ENCODE measurements around the gene SPAG6. TPM values are rescaled to one million over a fixed set of nuclear protein-coding genes. Genes with fewer than 3 reads are reported as not detected.
A peak's percentile ranks its signal among the peaks of the same experiment; 100 is the strongest.

SPAG6 gene
- total and polyA plus RNA-seq, 2 of the 4 experiments (the other 2 are of a cell fraction) = not detected

DNA sequence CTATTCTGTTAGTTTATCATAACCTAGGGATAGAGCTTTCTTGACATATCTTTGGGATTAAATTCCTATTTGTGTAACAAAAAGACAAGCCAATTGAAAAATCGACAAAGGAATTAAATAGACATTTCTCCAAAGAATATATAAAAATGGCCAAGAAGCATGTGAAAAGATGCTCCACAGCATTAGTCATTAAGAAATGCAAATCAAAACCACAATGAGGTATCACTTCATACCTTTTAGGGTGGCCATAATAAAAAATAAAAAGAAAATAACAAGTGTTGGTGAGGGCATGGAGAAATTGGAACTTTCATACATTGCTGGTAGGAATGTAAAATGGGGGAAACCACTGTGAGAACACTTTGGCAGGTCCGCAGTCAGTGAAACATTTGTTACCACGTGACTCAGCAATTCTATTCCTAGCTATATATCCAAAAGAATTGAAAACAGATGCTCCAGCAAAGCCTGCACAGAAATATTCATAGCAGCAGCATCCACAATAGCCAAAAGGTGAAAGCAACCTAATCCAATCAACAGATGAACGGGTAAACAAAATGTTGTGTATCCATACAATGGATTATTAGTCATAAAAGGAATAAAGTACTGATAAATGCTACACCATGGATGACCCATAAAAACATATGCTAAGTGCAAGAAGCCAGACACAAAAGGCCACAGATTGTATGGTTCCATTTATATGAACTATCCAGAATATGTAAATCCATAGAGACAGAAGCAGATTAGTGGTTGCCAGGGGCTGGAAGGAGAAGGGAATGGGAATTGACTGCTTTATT lies 20.5 kb downstream of the SPAG6 start:
- H3K4me3 ChIP-seq (ENCODE audit: insufficient read depth, low read depth, low read length) = no peak overlapping the region

More for the DNA sequence above, 20.5 kb downstream of the SPAG6 start:
- no peak overlapping the region for H3K14ac ChIP-seq (replicated peaks; ENCODE audit: low read depth, low read length)
- no peak overlapping the region for H3K23ac ChIP-seq (ENCODE audit: low read depth, low read length)
- H3K18ac ChIP-seq (ENCODE audit: low read depth, low read length) = no peak overlapping the region
- no peak overlapping the region for H3K27ac ChIP-seq (ENCODE audit: insufficient read depth, low read length)
- no peak overlapping the region for H2BK120ac ChIP-seq (ENCODE audit: low read depth, low read length)
- POLR2A ChIA-PET (ENCODE audit: unreplicated experiment) = no interaction called here
- no peak overlapping the region for H3K4me2 ChIP-seq (ENCODE audit: low read depth, low read length)
- TF ChIP-seq CHD1 (IDR thresholded peaks at IDR 0.05; ENCODE audit: low read depth, low read length) = no peak
- no peak for TF ChIP-seq RCOR1 (IDR thresholded peaks at IDR 0.05; ENCODE audit: insufficient replicate concordance, low read length)
- TF ChIP-seq SMC3 (IDR thresholded peaks at IDR 0.05; ENCODE audit: low read depth, low read length) = no peak
- TF ChIP-seq NFE2L2 (IDR thresholded peaks at IDR 0.05; ENCODE audit: low read depth, low read length) = peak; percentile 76
- no peak for TF ChIP-seq MAFK (IDR thresholded peaks at IDR 0.05; ENCODE audit: low read depth, low read length)
- TF ChIP-seq FOS (IDR thresholded peaks at IDR 0.05; ENCODE audit: low read depth, low read length) = no peak
- TF ChIP-seq BHLHE40 (IDR thresholded peaks at IDR 0.05; ENCODE audit: low read depth, low read length) = no peak
- TF ChIP-seq MAZ (IDR thresholded peaks at IDR 0.05; ENCODE audit: borderline replicate concordance, low read depth, low read length) = no peak
- TF ChIP-seq, protein P1, sequence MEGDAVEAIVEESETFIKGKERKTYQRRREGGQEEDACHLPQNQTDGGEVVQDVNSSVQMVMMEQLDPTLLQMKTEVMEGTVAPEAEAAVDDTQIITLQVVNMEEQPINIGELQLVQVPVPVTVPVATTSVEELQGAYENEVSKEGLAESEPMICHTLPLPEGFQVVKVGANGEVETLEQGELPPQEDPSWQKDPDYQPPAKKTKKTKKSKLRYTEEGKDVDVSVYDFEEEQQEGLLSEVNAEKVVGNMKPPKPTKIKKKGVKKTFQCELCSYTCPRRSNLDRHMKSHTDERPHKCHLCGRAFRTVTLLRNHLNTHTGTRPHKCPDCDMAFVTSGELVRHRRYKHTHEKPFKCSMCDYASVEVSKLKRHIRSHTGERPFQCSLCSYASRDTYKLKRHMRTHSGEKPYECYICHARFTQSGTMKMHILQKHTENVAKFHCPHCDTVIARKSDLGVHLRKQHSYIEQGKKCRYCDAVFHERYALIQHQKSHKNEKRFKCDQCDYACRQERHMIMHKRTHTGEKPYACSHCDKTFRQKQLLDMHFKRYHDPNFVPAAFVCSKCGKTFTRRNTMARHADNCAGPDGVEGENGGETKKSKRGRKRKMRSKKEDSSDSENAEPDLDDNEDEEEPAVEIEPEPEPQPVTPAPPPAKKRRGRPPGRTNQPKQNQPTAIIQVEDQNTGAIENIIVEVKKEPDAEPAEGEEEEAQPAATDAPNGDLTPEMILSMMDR (conservative IDR thresholded peaks at IDR 0.05; ENCODE audit: low read depth, low read length) = no peak
- TF ChIP-seq RFX5 (IDR thresholded peaks at IDR 0.05; ENCODE audit: low read depth, low read length) = no peak
- TF ChIP-seq USF2 (IDR thresholded peaks at IDR 0.05; ENCODE audit: low read depth, low read length) = peak; percentile 35; the same call in 1 of the 2 replicates
- no peak for TF ChIP-seq RAD21 (IDR thresholded peaks at IDR 0.05; ENCODE audit: low read length)
- no peak for TF ChIP-seq ELK1 (IDR thresholded peaks at IDR 0.05; ENCODE audit: borderline replicate concordance, low read depth, low read length)
- H4K91ac ChIP-seq (ENCODE audit: insufficient read depth, low read depth, low read length) = no peak overlapping the region
- H3K27me3 ChIP-seq (ENCODE audit: control insufficient read depth, insufficient read depth, low read length) = peaks cover 1% of the 10 kb centered on the region; the same call in 1 of the 2 replicates
- WGBS, 2 experiments (ENCODE audit: extremely low coverage in 2 of 2, insufficient read length in 1 of 2) = no CpG with 5 or more reads among the region's 4 CpGs
- no peaks in the 10 kb centered on the region for H3K9me1 ChIP-seq (ENCODE audit: insufficient read depth, low read length)
- H2BK15ac ChIP-seq (ENCODE audit: low read depth, low read length) = no peak overlapping the region
- H2BK5ac ChIP-seq (ENCODE audit: low read depth, low read length, poor library complexity, severe bottlenecking) = no peak overlapping the region
- no peaks in the 10 kb centered on the region for H3K36me3 ChIP-seq (ENCODE audit: control insufficient read depth, insufficient read depth, low read length)
- H4K20me1 ChIP-seq (ENCODE audit: insufficient read depth, low read length) = no peaks in the 10 kb centered on the region
- H4K8ac ChIP-seq (ENCODE audit: low read depth in 2 of 2, low read length in 2 of 2) = no peak overlapping the region
- dilution Hi-C loops (cut with HindIII; ENCODE audit: low sequenced_read_pairs, unreplicated experiment) = no loop called here
- in situ Hi-C loops (cut with MboI; ENCODE audit: low sequenced_read_pairs) = no loop called here
- H3K9me3 ChIP-seq (ENCODE audit: control insufficient read depth, insufficient read depth, low read length) = no peaks in the 10 kb centered on the region
- BruUV-seq (replicated peaks) = no TSS peak
- DNase-seq = no peak
- intact Hi-C loops (cut with micrococcal nuclease) = no loop called here
- no peak overlapping the region for H3K4ac ChIP-seq (ENCODE audit: low read depth, low read length)
- CTCF ChIA-PET = interaction anchor here (1.5 kb wide), 1 partner anchor 12 kb away, joined by 3 read pairs; no protein-coding TSS in a partner anchor
- no peak overlapping the region for H3K9ac ChIP-seq (ENCODE audit: low read depth, low read length)
- no peak overlapping the region for H2AFZ ChIP-seq (replicated peaks; ENCODE audit: low read length, poor library complexity)
- H3K79me1 ChIP-seq (ENCODE audit: low read depth in 1 of 2, low read length in 2 of 2) = no peaks in the 10 kb centered on the region
- H2AK9ac ChIP-seq (replicated peaks; ENCODE audit: low read depth, low read length, poor library complexity) = no peak overlapping the region
- no peak overlapping the region for H3K56ac ChIP-seq (ENCODE audit: extremely low read depth, insufficient read depth, low read length)
- no peak overlapping the region for H4K5ac ChIP-seq (ENCODE audit: low read depth, low read length)
- H3K4me1 ChIP-seq (ENCODE audit: control insufficient read depth, insufficient read depth, low read length) = no peaks in the 10 kb centered on the region
- no peak overlapping the region for H2BK20ac ChIP-seq (ENCODE audit: low read depth, low read length)
- no peak for ATAC-seq (ENCODE audit: low read depth)
- H2AK5ac ChIP-seq (ENCODE audit: low read depth, low read length) = no peak overlapping the region
